Caco-2 (cell line): ENCODE measurements around the gene ANK2. TPM values are rescaled to one million over a fixed set of nuclear protein-coding genes. Genes with fewer than 3 reads are reported as not detected.

ENCODE experiments used
- BruUV-seq: library from RNA; stranded (reverse); fragments of 400-500 nt; replicated peaks from 2 replicates; lab custom pipeline; 2021; lab: Mats Ljungman, UMichigan
- CTCF ChIA-PET: fragments of 300-600 bp; sonication (Branson Sonifier 250); formaldehyde crosslinking; loops from one replicate; lab custom pipeline; 2022; ENCODE audit warnings: antibody characterized with exemption; lab: Charles Lee
- POLR2A ChIA-PET: fragments of 300-600 bp; sonication (Branson Sonifier 250); formaldehyde crosslinking; loops from one replicate; lab custom pipeline; 2022; ENCODE audit warnings: antibody characterized with exemption; lab: Charles Lee
- DNase-seq, 2 experiments: peaks; one replicate each; pipeline versions ENCODE4 v3.0.0 to v3.0.0-alpha.2; 2020 to 2022
- H3K27me3 ChIP-seq: replicated peaks from 2 replicates; pipeline ENCODE4 v1.6.0; 2011; ENCODE audit warnings: low read length; ENCODE audit not compliant: control insufficient read depth, insufficient read depth
- H3K36me3 ChIP-seq: 2 replicates; pipeline ENCODE4 v1.5.1; 2011; ENCODE audit warnings: low read length; ENCODE audit not compliant: control insufficient read depth, insufficient read depth
- H3K4me1 ChIP-seq: fragments of 250-450 bp; sonication (Bioruptor Pico); 2 replicates; pipeline ENCODE4 v1.5.1; 2020; ENCODE audit warnings: mild to moderate bottlenecking
- H3K4me3 ChIP-seq: 2 replicates; pipeline ENCODE4 v1.5.1; 2011; ENCODE audit warnings: low read depth, mild to moderate bottlenecking, control low read depth, low read length
- H3K9me3 ChIP-seq: fragments of 250-450 bp; sonication (Bioruptor Pico); 2 replicates; pipeline ENCODE4 v1.5.1; 2020; ENCODE audit warnings: mild to moderate bottlenecking, moderate library complexity
- H3K27ac Mint-ChIP-seq: one replicate; pipeline ENCODE4 v1.8.0; 2022; ENCODE audit warnings: mixed read lengths; ENCODE audit not compliant: unreplicated experiment
- H3K27me3 Mint-ChIP-seq: one replicate; pipeline ENCODE4 v1.8.0; 2022; ENCODE audit warnings: mixed read lengths; ENCODE audit not compliant: insufficient read depth, unreplicated experiment
- H3K36me3 Mint-ChIP-seq: one replicate; pipeline ENCODE4 v1.8.0; 2022; ENCODE audit warnings: mild to moderate bottlenecking, mixed read lengths; ENCODE audit not compliant: insufficient read depth, unreplicated experiment
- H3K4me1 Mint-ChIP-seq: one replicate; pipeline ENCODE4 v1.8.0; 2022; ENCODE audit warnings: low read depth, mixed read lengths; ENCODE audit not compliant: unreplicated experiment
- H3K4me3 Mint-ChIP-seq: one replicate; pipeline ENCODE4 v1.8.0; 2022; ENCODE audit warnings: mild to moderate bottlenecking, moderate library complexity, mixed read lengths; ENCODE audit not compliant: unreplicated experiment
- H3K9me3 Mint-ChIP-seq: one replicate; pipeline ENCODE4 v1.8.0; 2022; ENCODE audit warnings: mixed read lengths; ENCODE audit not compliant: unreplicated experiment
- intact Hi-C: fragments of 100-400 bp; cut with micrococcal nuclease; formaldehyde crosslinking; loops from one replicate; pipeline ENCODE4 v1.10.0; 2022; ENCODE audit not compliant: unreplicated experiment
- microRNA-seq: library from miRNA; unstranded; fragments of <30 nt; microRNA quantifications from one replicate; pipeline ENCODE4 v1.2.0, GENCODE V29; 2022
- total RNA-seq: library from RNA; stranded (reverse); gene quantifications from 2 replicates; pipeline ENCODE4 v1.2.3, GENCODE V29; 2022
- TF ChIP-seq, protein P1 (sequence below), 2 experiments: fragments of 200-600 bp in 1 of 2; IDR thresholded peaks; 1 replicate in 1 of 2; 2 replicates in 1 of 2; pipeline versions ENCODE4 v1.5.1 to v1.8.0; 2011 to 2022; ENCODE audit warnings: antibody characterized with exemption in 1 of 2, control low read depth in 1 of 2, inconsistent platforms in 1 of 2, low read depth in 1 of 2, low read length in 1 of 2, mild to moderate bottlenecking in 1 of 2, moderate library complexity in 1 of 2; ENCODE audit not compliant: insufficient read depth in 1 of 2, severe bottlenecking in 1 of 2, unreplicated experiment in 1 of 2

Gene ANK2
- total RNA-seq, 1 experiment from 2014 or later: 26.3 TPM

DNA sequence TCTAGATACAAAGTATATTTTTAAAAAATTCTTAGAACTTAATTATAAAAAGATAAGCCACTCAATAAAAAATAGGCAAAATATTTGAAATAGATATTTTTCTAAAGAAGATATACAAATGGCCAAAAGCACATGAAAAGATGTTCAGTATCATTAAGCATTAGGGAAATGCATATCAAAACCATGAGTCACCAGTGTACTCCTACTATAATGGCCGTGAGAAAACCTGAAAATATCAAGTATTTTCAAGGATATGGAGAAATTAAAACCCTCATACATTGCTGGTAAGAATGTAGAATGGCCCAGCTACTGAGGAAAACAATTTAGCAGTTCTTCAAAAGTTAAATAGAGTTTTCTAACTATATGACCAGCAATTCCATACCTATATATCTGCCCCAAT is 374.2 kb downstream of the ANK2 start:
- H3K27me3 ChIP-seq: no peaks in the 10 kb centered on the region
- BruUV-seq: no TSS peak

DNA sequence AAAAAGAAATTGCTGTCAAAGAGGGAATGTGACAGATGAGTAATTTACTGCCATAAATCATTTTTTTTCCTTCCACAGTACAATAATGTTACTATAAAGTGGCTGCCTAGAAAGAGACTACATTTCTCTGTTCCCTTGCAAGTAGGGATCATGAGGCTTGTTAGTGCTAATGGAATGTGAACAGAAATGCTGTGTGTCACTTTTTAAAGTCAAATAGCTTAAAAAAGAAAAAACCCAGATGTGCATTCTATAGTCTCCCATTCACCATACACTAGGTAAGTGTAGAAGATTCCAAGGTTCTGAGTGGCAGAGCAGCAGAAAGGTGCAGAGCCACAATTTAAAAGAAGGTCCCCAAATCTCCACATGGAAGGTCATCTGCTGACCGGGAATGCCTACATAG is 383.7 kb downstream of the ANK2 start:
- CTCF ChIA-PET: no interaction called here
- Mint-ChIP-seq H3K27me3 (no peaks in the 10 kb centered on the region), H3K36me3 (no peaks in the 10 kb centered on the region), H3K4me3 (no peak overlapping the region), H3K4me1 (peaks cover 12% of the 10 kb centered on the region), H3K27ac (no peak overlapping the region), H3K9me3 (peaks cover 10% of the 10 kb centered on the region)
- Histone ChIP-seq H3K36me3 (no peaks in the 10 kb centered on the region), H3K4me1 (peaks cover 9% of the 10 kb centered on the region; the same call in 1 of the 2 replicates), H3K4me3 (no peak overlapping the region), H3K9me3 (no peaks in the 10 kb centered on the region), H3K27me3 (no peaks in the 10 kb centered on the region)
- TF ChIP-seq, protein P1, sequence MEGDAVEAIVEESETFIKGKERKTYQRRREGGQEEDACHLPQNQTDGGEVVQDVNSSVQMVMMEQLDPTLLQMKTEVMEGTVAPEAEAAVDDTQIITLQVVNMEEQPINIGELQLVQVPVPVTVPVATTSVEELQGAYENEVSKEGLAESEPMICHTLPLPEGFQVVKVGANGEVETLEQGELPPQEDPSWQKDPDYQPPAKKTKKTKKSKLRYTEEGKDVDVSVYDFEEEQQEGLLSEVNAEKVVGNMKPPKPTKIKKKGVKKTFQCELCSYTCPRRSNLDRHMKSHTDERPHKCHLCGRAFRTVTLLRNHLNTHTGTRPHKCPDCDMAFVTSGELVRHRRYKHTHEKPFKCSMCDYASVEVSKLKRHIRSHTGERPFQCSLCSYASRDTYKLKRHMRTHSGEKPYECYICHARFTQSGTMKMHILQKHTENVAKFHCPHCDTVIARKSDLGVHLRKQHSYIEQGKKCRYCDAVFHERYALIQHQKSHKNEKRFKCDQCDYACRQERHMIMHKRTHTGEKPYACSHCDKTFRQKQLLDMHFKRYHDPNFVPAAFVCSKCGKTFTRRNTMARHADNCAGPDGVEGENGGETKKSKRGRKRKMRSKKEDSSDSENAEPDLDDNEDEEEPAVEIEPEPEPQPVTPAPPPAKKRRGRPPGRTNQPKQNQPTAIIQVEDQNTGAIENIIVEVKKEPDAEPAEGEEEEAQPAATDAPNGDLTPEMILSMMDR (IDR thresholded peaks at IDR 0.05; ENCODE audit: insufficient read depth in 1 of 2, low read depth in 1 of 2, low read length in 1 of 2, severe bottlenecking in 1 of 2, unreplicated experiment in 1 of 2): no peak
- POLR2A ChIA-PET: no interaction called here
- BruUV-seq: no TSS peak
- intact Hi-C loops: loop anchor here (5.0 kb wide), 1 partner anchor 36 kb away; no protein-coding TSS in a partner anchor
- no peak for DNase-seq

More for the DNA sequence above, 374.2 kb downstream of the ANK2 start:
- Mint-ChIP-seq H3K4me3 (no peak overlapping the region), H3K27me3 (no peaks in the 10 kb centered on the region), H3K36me3 (no peaks in the 10 kb centered on the region), H3K27ac (no peak overlapping the region), H3K4me1 (no peaks in the 10 kb centered on the region), H3K9me3 (peaks cover 27% of the 10 kb centered on the region)
- TF ChIP-seq, protein P1 (IDR thresholded peaks at IDR 0.05; ENCODE audit: insufficient read depth in 1 of 2, low read depth in 1 of 2, low read length in 1 of 2, severe bottlenecking in 1 of 2, unreplicated experiment in 1 of 2): no peak
- ChIA-PET CTCF (no interaction called here), POLR2A (no interaction called here)
- DNase-seq: no peak
- H3K9me3 ChIP-seq: no peaks in the 10 kb centered on the region; the same call in 1 of the 2 replicates
- no peaks in the 10 kb centered on the region for H3K4me1 ChIP-seq
- no peaks in the 10 kb centered on the region for H3K36me3 ChIP-seq
- intact Hi-C loops: no loop called here
- H3K4me3 ChIP-seq: no peak overlapping the region

Small RNAs within 50 kb of the gene (microRNA-seq; reads per million reads assigned to microRNA genes)
- gene MIR1243: 0.74 reads per million
- not detected for gene MIR8082
